GM10266 (cell line): Measurements from ENCODE around the gene NGEF.

Experiments used
- DNase-seq: peaks from one replicate; pipeline ENCODE4 v3.0.0; 2012; ENCODE audit errors: extremely low spot score
- TF ChIP-seq, protein P1 (sequence below): IDR thresholded peaks from 2 replicates; pipeline ENCODE4 v1.5.1; 2012; ENCODE audit warnings: mild to moderate bottlenecking, low read depth; ENCODE audit not compliant: control insufficient read depth, insufficient read depth; ENCODE audit errors: missing control alignments

The NGEF gene

DNA sequence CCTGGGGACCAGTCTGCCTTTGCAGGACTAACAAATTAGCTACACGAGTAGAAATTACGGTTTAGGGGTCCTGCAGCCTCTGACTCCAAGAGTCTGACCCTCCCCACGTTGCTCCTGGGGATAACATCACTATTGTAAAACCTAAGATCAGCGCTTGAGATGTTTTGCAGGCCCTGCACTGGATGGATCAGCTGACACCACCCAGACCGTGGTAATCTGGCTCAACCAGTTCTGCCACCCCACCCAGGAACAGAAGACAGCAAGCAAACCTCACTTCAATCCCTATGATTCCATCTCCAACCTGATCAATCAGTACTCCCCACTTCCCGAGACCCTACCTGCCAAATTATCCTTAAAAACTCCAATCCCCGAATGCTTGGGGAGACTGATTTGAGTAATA is 31.7 kb downstream of the NGEF start:
- TF ChIP-seq, protein P1, sequence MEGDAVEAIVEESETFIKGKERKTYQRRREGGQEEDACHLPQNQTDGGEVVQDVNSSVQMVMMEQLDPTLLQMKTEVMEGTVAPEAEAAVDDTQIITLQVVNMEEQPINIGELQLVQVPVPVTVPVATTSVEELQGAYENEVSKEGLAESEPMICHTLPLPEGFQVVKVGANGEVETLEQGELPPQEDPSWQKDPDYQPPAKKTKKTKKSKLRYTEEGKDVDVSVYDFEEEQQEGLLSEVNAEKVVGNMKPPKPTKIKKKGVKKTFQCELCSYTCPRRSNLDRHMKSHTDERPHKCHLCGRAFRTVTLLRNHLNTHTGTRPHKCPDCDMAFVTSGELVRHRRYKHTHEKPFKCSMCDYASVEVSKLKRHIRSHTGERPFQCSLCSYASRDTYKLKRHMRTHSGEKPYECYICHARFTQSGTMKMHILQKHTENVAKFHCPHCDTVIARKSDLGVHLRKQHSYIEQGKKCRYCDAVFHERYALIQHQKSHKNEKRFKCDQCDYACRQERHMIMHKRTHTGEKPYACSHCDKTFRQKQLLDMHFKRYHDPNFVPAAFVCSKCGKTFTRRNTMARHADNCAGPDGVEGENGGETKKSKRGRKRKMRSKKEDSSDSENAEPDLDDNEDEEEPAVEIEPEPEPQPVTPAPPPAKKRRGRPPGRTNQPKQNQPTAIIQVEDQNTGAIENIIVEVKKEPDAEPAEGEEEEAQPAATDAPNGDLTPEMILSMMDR: no peak
- no peak for DNase-seq

DNA sequence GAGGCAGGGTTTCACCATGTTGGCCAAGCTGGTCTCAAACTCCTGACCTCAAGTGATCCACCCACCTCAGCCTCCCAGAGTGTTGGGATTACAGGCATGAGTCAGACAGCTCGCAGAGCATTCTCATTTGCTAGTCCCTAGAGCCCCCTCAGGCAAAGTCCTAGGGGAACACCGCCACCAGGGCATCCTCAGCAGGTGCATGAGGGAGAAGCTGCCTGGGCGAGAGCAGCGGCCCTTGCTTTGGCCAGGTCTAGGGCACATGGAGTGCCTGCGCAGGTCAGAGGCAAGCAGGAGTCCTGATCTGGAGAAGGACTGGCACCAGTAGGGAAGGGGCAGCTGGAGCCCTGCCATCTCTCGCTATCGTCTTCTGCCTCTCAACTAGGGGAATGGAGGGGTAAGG is 32.4 kb downstream of the NGEF start:
- TF ChIP-seq, protein P1: no peak

DNA sequence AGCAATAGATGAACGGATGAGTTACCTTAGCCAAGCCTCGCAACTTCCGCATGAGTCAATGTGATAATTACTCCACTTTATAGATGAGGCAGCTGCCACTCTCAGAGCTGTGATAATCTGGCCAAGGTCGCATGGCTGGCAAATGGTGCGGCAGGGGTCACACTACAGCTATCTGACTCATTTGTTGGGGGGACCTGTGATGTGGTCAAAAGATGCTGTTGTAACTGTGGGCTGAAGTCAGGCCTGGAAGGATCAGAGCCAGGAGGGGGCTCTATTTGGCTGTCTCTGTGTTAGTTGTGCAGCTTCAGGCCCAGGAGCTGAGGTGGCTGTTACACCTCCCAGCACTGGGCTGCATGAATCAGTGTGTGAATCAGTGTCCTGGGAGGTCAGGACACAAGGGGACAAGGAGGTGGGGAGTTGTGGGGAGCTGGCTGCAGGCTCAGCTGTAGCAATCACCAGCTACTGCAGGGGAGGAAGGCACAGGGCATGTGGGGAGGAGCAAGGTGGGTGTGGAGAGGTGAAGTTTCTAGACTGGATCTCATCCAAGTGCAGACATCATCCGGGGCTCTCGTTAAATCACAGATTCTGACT is 33.1 kb downstream of the NGEF start:
- DNase-seq: no peak
- TF ChIP-seq, protein P1: no peak

More for the DNA sequence above, 32.4 kb downstream of the NGEF start:
- no peak for DNase-seq

DNA sequence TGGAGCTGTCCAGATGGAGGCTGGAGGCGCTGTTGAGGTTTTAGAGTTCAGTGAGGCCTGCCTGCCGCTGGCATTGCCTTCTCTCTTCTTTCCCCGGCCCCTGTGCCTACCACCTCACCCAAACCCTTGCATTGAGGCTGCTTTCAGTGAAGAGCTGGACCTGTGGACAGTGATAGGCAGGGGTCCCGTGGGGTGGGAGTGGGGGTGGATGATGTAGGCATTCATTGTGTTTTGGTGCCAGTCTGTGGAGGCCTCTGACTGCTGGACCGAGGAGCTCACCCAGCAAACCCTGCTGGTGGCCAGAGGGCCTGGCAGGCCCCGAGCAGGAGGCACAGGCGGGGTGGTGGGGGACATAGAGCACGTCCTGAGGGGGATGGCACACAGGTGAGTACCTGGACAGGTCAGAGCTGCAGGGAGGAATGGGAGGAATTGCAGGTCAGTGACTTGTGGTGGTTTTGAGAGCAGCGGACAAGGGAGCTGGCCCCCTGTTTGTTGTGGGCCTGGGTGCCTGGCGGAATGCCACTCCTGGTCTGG is 35.6 kb downstream of the NGEF start:
- TF ChIP-seq, protein P1: no peak
- no peak for DNase-seq

DNA sequence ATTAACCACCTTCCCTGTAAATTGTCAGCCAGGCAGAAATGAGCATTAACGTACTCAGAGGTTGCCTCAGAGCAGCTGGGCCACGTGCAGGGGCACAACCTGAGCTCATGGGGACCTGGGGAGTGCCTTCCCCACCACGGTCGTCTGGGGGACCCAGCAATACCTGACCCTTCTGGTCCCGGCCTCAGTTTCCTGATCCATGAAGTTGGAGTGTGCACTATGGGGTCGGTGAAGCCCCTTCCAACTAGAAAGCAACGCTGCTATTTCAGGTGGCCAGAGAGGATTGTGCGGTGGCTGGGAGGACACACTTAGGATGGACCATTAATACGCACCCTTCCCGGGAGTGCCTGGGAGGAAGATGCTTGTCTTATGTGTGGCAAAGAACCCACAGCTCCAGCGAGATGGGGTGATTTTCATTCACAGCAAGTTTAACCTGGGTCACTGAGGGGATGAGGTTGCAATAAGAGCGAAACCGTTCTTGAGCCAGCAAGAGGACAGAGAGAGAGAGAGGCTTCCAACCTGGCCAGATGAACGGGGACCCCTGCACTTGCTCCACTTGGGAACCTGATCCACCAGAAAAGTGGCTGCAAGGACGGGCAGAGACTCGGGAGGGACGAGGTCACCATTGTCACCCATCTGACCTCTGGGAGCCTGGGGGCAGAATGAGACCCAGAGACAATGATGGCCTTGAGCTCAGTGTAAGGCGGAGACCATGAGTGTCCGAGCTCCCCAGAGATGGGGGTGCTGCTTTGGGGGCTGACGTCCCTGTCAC is 36.2 kb downstream of the NGEF start:
- TF ChIP-seq, protein P1: no peak
- DNase-seq: no peak

DNA sequence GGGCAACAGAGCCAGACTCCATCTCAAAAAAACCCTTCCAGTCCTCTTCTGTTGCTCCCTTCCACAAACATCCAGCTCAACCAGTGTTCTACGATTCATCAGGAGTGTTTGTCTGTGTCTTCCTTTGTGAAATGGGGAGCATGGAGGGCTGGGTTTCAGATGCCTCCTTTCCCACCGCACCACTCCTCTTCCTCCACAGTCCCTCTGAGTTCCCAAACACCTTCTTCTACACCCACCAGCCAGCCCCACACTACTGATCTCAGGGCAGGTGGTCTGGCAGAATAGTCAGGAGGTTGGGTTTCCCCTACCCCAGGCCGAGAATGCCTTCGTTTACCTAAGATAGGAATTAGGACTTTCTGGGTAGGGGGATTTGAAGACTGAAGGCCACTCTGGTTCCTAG is 36.9 kb downstream of the NGEF start:
- DNase-seq: no peak
- TF ChIP-seq, protein P1: no peak

DNA sequence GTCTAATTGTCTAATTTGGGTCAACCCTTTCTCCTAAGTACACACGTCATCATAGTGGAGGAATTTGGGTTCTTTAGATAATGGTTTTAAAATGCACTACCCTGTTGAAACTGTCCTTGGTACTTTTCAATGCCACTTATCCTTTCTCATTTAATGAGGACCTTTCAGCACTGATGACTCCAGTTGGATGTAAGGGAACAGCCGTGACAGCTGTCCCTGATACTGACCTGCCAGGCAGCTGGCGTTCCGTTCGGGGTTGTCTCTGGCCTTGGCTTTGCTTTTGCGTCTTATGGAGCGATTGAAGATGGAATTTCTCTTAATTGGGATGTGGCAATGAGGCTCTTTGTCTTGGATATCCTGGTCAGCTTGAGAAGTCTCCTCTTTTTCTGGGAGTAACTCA is 38.7 kb downstream of the NGEF start:
- TF ChIP-seq, protein P1: no peak
- DNase-seq: no peak
